Neural cell (in vitro differentiated cells): ENCODE results near the gene CDH4.

Experiments used
- EZH2 ChIP-seq: fragments of 200-600, 300-800 bp; shearing (Covaris generic), sonication (generic); IDR thresholded peaks from 2 replicates; pipeline ENCODE4 v1.6.1; 2014; ENCODE audit warnings: antibody characterized with exemption, low read length, borderline replicate concordance, mild to moderate bottlenecking; ENCODE audit not compliant: insufficient read depth, poor library complexity, severe bottlenecking
- MXI1 ChIP-seq: fragments of 450-650 bp; conservative IDR thresholded peaks from 2 replicates; pipeline ENCODE4 v1.6.1; 2014; ENCODE audit warnings: antibody characterized with exemption, mild to moderate bottlenecking; ENCODE audit not compliant: poor library complexity, severe bottlenecking
- REST ChIP-seq: IDR thresholded peaks from 2 replicates; pipeline ENCODE4 v1.6.1; 2012; ENCODE audit warnings: borderline replicate concordance

DNA sequence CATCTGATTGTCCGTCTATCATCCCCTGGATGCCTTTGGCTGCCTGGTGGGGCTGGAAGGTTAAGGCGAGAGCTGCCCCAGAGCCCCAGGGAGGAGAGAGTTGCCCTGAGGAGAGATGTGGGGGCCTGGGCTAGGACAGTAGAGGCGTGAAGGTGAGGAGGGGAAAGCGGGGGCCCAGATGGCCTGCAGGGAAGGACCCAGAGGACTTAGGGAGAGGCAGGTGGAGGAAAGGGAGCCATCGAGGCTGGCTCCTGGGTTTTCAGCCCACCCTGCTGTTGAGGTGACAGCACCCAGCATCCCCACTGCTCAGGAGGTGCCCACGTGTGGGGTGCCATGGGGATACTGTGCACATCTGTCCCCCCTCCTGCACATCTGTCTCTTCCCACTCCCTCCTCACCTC is 539.9 kb downstream of the CDH4 start:
- TF ChIP-seq MXI1 (no peak), REST (no peak), EZH2 (no peak)
